Tibial nerve (tissue), 4 donors: ENCODE measurements around the gene PTGES2. TPM values are rescaled to one million over a fixed set of nuclear protein-coding genes. Genes with fewer than 3 reads are reported as not detected.

Experiments
- DNase-seq, 2 donors: peaks; one replicate each; pipeline ENCODE4 v3.0.0-alpha.2; 2019; ENCODE audit warnings: low spot score in 2 of 2
- H3K27ac ChIP-seq, 4 donors: fragments of 200-600 bp; sonication (generic) in 3 of 4; one replicate each; pipeline ENCODE4 v1.5.1; 2017 to 2019; ENCODE audit warnings: mild to moderate bottlenecking in 1 of 4
- H3K27me3 ChIP-seq, 2 donors: fragments of 200-600 bp; sonication (generic) in 1 of 2; one replicate each; pipeline versions ENCODE4 v1.5.1 to v1.6.0; 2017 to 2019
- H3K36me3 ChIP-seq, 3 donors: fragments of 200-600 bp; sonication (generic); one replicate each; pipeline ENCODE4 v1.5.1; 2018 to 2019
- H3K4me1 ChIP-seq, 4 donors: fragments of 200-600 bp; sonication (generic) in 3 of 4; one replicate each; pipeline ENCODE4 v1.5.1; 2017 to 2019
- H3K4me3 ChIP-seq, 4 donors: fragments of 200-600 bp; sonication (generic) in 3 of 4; one replicate each; pipeline ENCODE4 v1.5.1; 2017 to 2019; ENCODE audit warnings: mild to moderate bottlenecking in 1 of 4, moderate library complexity in 1 of 4
- H3K9me3 ChIP-seq, 4 donors: fragments of 200-600 bp; sonication (generic) in 3 of 4; one replicate each; pipeline ENCODE4 v1.5.1; 2017 to 2019
- CTCF ChIP-seq, 5 experiments: fragments of 200-600 bp in 3 of 5; fragments of 450-650 bp in 2 of 5; sonication (generic) in 3 of 5; IDR thresholded peaks; one replicate each; pipeline ENCODE4 v1.5.1; 2016 to 2019; ENCODE audit warnings: antibody characterized with exemption in 5 of 5, mild to moderate bottlenecking in 3 of 5, moderate library complexity in 2 of 5
- EP300 ChIP-seq, 2 donors: sonication (generic); formaldehyde crosslinking; IDR thresholded peaks; one replicate each; pipeline ENCODE4 v1.6.1; 2017; ENCODE audit warnings: antibody characterized with exemption in 2 of 2, mild to moderate bottlenecking in 1 of 2
- POLR2A ChIP-seq, 2 donors: fragments of 450-650 bp; IDR thresholded peaks; one replicate each; pipeline ENCODE4 v1.6.1; 2017; ENCODE audit warnings: antibody characterized with exemption in 2 of 2, mild to moderate bottlenecking in 2 of 2, moderate library complexity in 2 of 2
- WGBS, 2 donors: methylation state at CpG; one replicate each; pipeline ENCODE4 v1.1.5; 2018; 5-methylcytosine and 5-hydroxymethylcytosine counted together
- total RNA-seq, 4 donors: library from RNA; depleted of rRNA; stranded (reverse); fragments of >200 nt; gene quantifications; one replicate each; pipeline ENCODE4 v1.1.0, GENCODE V29; 2016

The PTGES2 gene
- total RNA-seq, 4 donors from 2014 or later: 68.9 to 180 (median 74.7) TPM

GRCh38 chr9:128101231-128101661, 26.3 kb downstream of the PTGES2 start:
- no peaks in the 10 kb centered on the region for H3K9me3 ChIP-seq
- peaks cover 0 to 50% (median 28%) of the 10 kb centered on the region in 3 donors for H3K36me3 ChIP-seq
- H3K4me1 ChIP-seq: peaks cover 0 to 56% (median 36%) of the 10 kb centered on the region in 4 donors
- H3K27me3 ChIP-seq: no peaks in the 10 kb centered on the region
- DNase-seq: no peak
- no peak for TF ChIP-seq CTCF (IDR thresholded peaks at IDR 0.05)
- no peak for TF ChIP-seq POLR2A (IDR thresholded peaks at IDR 0.05)
- no peak for TF ChIP-seq EP300 (IDR thresholded peaks at IDR 0.05)
- no peak overlapping the region for H3K4me3 ChIP-seq
- WGBS, 2 donors: 79 to 80% methylated on average over 12 of the region's 12 CpGs
- H3K27ac ChIP-seq: peak overlapping the region in 2 of 4 donors; percentile 95 to 99

- Histone ChIP-seq H3K4me1 (peaks cover 0 to 60% (median 37%) of the 10 kb centered on the region in 4 donors), H3K36me3 (peaks cover 0 to 43% (median 22%) of the 10 kb centered on the region in 3 donors), H3K4me3 (peak overlapping the region in 2 of 4 donors; percentile 41 to 52), H3K9me3 (no peaks in the 10 kb centered on the region), H3K27me3 (no peaks in the 10 kb centered on the region), H3K27ac (peak overlapping the region; percentile 83 to 99 (median 92))
- TF ChIP-seq EP300 (IDR thresholded peaks at IDR 0.05): no peak
- no peak for TF ChIP-seq POLR2A (IDR thresholded peaks at IDR 0.05)
- no peak for DNase-seq
- 78% methylated on average over 9 to 10 of the region's 10 CpGs for WGBS, 2 donors
These were observed 26.9 kb downstream of the PTGES2 start for GRCh38 chr9:128100581-128100980.

DNA sequence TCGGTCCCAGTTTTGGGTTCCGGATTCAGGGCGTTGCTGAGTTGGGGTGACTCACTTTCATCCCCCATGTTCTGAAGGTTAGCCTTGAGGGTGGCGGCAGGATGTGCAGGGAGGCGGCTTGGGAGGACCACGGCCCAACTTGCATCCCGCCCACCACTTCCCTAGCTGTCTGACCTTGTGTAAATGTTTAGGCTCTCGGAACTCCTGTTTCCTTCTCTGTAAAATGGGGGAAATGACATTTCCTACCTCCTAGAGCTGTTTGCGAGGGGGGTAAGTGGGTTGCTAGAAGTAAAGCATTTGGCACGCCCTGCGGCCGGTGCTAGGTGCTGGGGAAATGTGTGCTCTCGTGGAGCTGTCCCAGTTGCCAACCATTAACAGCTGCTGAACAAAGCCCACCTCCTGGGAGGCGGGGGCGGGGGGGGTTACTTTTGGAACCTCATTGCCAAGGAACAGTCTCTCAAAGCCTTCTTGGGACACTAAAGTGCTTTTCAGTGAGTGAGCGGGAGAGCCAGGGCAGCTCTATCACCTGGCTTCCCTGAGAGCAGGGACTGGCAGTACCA, 27.5 kb downstream of the PTGES2 start:
- TF ChIP-seq EP300 (IDR thresholded peaks at IDR 0.05): no peak
- TF ChIP-seq CTCF (IDR thresholded peaks at IDR 0.05): no peak
- WGBS, 2 donors: 58 to 61% methylated on average over 14 to 16 of the region's 16 CpGs
- no peak for DNase-seq
- peak overlapping the region in 2 of 4 donors; percentile 41 to 52 for H3K4me3 ChIP-seq
- peaks cover 0 to 65% (median 42%) of the 10 kb centered on the region in 4 donors for H3K4me1 ChIP-seq
- peak overlapping the region; percentile 83 to 99 (median 92) for H3K27ac ChIP-seq
- H3K27me3 ChIP-seq: no peaks in the 10 kb centered on the region
- no peaks in the 10 kb centered on the region for H3K9me3 ChIP-seq
- peaks cover 0 to 37% (median 19%) of the 10 kb centered on the region in 3 donors for H3K36me3 ChIP-seq

DNA sequence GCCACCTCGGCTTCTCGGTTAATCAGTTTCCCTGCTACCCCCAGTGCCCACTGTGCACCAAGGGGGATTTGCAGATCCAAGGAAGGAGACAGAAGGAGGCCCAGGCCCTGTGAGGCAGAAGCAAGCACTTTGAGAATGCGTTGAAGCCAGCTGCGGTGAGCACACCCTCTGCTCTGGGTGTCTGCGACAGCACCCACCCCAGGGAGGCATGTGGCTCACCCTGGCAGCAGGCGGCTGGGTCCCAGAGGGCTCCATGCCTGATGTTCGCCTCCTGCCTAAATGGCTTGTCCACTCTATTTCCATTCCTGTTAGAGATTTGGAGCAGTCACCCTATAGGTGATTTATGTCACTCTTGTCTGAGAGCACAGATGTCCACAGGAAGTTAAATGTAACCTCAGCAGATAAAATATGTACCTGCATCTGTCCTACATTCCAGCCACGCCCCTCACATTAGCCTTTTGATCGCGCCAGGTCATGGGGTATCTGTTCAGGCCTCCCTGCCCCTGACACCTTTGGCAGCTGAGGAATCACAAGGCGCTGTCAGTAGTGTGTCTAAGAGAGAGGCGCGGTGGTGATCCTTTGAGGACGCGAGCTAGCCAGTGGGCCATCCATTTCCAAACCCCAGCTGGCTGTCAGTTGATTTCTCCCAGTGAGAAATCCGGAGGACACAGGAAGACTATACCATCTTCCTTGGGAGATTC, 28.1 kb downstream of the PTGES2 start:
- H3K27me3 ChIP-seq: no peaks in the 10 kb centered on the region
- no peaks in the 10 kb centered on the region for H3K9me3 ChIP-seq
- no peak for DNase-seq
- H3K4me3 ChIP-seq: peak overlapping the region; percentile 35 to 52 (median 42)
- H3K27ac ChIP-seq: peak overlapping the region; percentile 83 to 99 (median 92)
- H3K36me3 ChIP-seq: peaks cover 0 to 35% (median 19%) of the 10 kb centered on the region in 3 donors
- peaks cover 0 to 70% (median 48%) of the 10 kb centered on the region in 4 donors for H3K4me1 ChIP-seq
- TF ChIP-seq POLR2A (IDR thresholded peaks at IDR 0.05): no peak
- TF ChIP-seq CTCF (IDR thresholded peaks at IDR 0.05): no peak
- 45 to 56% methylated on average over 15 to 16 of the region's 16 CpGs for WGBS, 2 donors

DNA sequence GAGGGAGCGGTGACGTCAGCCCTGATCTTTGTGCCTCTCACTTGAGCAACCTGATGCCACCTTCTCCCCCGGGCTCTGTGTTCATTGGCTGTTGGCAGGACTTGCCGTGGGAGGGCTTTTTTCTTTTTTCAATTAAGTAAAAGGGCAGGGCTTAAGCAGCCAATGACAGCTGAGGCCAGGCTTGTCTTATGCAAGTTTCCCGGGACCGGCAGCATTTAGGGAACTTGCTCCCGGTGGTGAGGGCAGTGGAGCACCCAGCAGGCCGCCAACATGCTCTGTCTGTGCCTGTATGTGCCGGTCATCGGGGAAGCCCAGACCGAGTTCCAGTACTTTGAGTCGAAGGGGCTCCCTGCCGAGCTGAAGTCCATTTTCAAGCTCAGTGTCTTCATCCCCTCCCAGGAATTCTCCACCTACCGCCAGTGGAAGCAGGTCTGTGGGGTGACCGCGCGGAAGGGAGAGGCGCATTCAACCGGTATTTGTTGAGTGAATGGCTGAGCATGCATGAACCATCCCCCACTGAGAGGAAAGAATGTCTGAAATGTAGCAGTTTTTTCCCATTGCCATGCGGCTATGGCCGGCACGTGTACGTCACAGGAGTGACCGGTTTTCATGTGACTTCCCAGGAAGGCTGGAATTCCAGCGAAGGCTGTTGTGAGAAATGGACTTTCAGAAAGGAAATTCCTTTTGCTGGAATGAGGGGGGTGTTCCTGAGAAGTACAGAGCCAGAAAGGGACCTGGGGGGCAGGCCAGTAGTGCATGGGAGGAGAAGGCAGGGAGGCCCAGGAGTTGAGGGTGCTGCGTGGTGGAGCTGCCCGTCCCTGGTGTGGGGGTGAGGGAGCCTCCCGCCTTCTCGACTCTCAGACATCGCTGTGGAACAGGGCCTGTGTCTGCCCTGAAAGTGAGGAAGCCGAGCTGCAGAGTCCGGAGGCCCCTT, 29.0 kb downstream of the PTGES2 start:
- Histone ChIP-seq H3K36me3 (peaks cover 0 to 27% (median 18%) of the 10 kb centered on the region in 3 donors), H3K27me3 (no peaks in the 10 kb centered on the region), H3K27ac (peak overlapping the region; percentile 83 to 99 (median 92)), H3K4me1 (peaks cover 0 to 75% (median 54%) of the 10 kb centered on the region in 4 donors), H3K9me3 (no peaks in the 10 kb centered on the region), H3K4me3 (peak overlapping the region; percentile 35 to 52 (median 42))
- peak; percentile 91 for DNase-seq
- 4% methylated on average over 30 to 31 of the region's 32 CpGs for WGBS, 2 donors
- peak; percentile 92 to 95 for TF ChIP-seq POLR2A (IDR thresholded peaks at IDR 0.05)
- peak; percentile 91 to 96 for TF ChIP-seq EP300 (IDR thresholded peaks at IDR 0.05)
- TF ChIP-seq CTCF (IDR thresholded peaks at IDR 0.05): peak in 2 of 5 experiments; percentile 9 to 34
